PC-3 (cell line): Measurements from ENCODE around the gene PRLR. TPM values are rescaled to one million over a fixed set of nuclear protein-coding genes. Genes with fewer than 3 reads are reported as not detected.

Experiments used
- ATAC-seq: fragments of 200-7000 bp; cut with Tn5 transposase; 2 replicates; pipeline ENCODE4 v1.9.1; 2020; ENCODE audit warnings: mild to moderate bottlenecking, moderate library complexity
- BruUV-seq: library from RNA; stranded (reverse); fragments of 400-500 nt; replicated peaks from 2 replicates; lab custom pipeline; 2021; lab: Mats Ljungman, UMichigan
- CTCF ChIA-PET: fragments of 300-600 bp; sonication (Branson Sonifier 250); formaldehyde crosslinking; loops from one replicate; lab custom pipeline; 2022; ENCODE audit warnings: antibody characterized with exemption; lab: Charles Lee
- POLR2A ChIA-PET: fragments of 300-600 bp; sonication (Branson Sonifier 250); formaldehyde crosslinking; loops from one replicate; lab custom pipeline; 2022; ENCODE audit warnings: antibody characterized with exemption; ENCODE audit not compliant: unreplicated experiment; lab: Charles Lee
- DNase-seq: peaks from one replicate; pipeline ENCODE4 v3.0.0-alpha.2; 2015
- H2AFZ ChIP-seq: fragments of 300-600 bp; sonication (generic); 2 replicates; pipeline ENCODE4 v1.6.0; 2016; ENCODE audit warnings: antibody characterized with exemption, low read length
- H3F3A ChIP-seq: fragments of 300-600 bp; sonication (generic); one replicate; pipeline ENCODE4 v1.6.0; 2017; ENCODE audit warnings: antibody characterized with exemption, low read length, control low read depth, mild to moderate bottlenecking; ENCODE audit not compliant: unreplicated experiment
- H3K27ac ChIP-seq: fragments of 300-600 bp; sonication (generic); 2 replicates; pipeline ENCODE4 v1.5.1; 2016; ENCODE audit warnings: mild to moderate bottlenecking, low read length
- H3K27me3 ChIP-seq: fragments of 300-600 bp; sonication (generic); 2 replicates; pipeline ENCODE4 v1.6.1; 2016; ENCODE audit warnings: low read length, mixed read lengths
- H3K36me3 ChIP-seq: fragments of 300-600 bp; sonication (generic); 2 replicates; pipeline ENCODE4 v1.6.1; 2016; ENCODE audit warnings: low read depth, mixed run types, low read length, mixed read lengths
- H3K4me1 ChIP-seq: fragments of 300-600 bp; sonication (generic); 2 replicates; pipeline ENCODE4 v1.5.1; 2016; ENCODE audit warnings: low read length; ENCODE audit not compliant: insufficient read depth
- H3K4me2 ChIP-seq: fragments of 300-600 bp; sonication (generic); 2 replicates; pipeline ENCODE4 v1.6.0; 2016; ENCODE audit warnings: low read length
- H3K4me3 ChIP-seq: fragments of 300-600 bp; sonication (generic); 2 replicates; pipeline ENCODE4 v1.5.1; 2016; ENCODE audit warnings: mild to moderate bottlenecking, low read length, mixed read lengths
- H3K79me2 ChIP-seq: fragments of 300-600 bp; sonication (generic); 2 replicates; pipeline ENCODE4 v1.6.1; 2017; ENCODE audit warnings: low read length, mixed read lengths
- H3K9ac ChIP-seq: fragments of 300-600 bp; sonication (generic); 2 replicates; pipeline ENCODE4 v1.6.0; 2016; ENCODE audit warnings: mild to moderate bottlenecking, low read length
- H3K9me2 ChIP-seq: fragments of 300-600 bp; sonication (generic); replicated peaks from 2 replicates; pipeline ENCODE4 v1.6.1; 2016; ENCODE audit warnings: mixed run types, low read length, mixed read lengths
- H3K9me3 ChIP-seq: fragments of 300-600 bp; sonication (generic); 2 replicates; pipeline ENCODE4 v1.6.1; 2016; ENCODE audit warnings: low read length, mixed read lengths
- H4K20me1 ChIP-seq: fragments of 300-600 bp; sonication (generic); 2 replicates; pipeline ENCODE4 v1.6.1; 2016; ENCODE audit warnings: low read length, mixed read lengths
- EZH2 ChIP-seq: fragments of 300-600 bp; sonication (generic); IDR thresholded peaks from one replicate; pipeline ENCODE4 v1.6.1; 2017; ENCODE audit warnings: antibody characterized with exemption, mild to moderate bottlenecking, low read length; ENCODE audit not compliant: unreplicated experiment
- EZH2phosphoT487 ChIP-seq: fragments of 300-600 bp; sonication (generic); IDR thresholded peaks from 2 replicates; pipeline ENCODE4 v1.6.1; 2018; ENCODE audit warnings: mild to moderate bottlenecking, antibody characterized with exemption, low read length, borderline replicate concordance
- intact Hi-C: fragments of 100-400 bp; cut with micrococcal nuclease; formaldehyde crosslinking; loops from 2 replicates; pipeline ENCODE4 v1.9.0; 2023
- total RNA-seq: library from RNA; depleted of rRNA; stranded (reverse); fragments of >200 nt; gene quantifications from 2 replicates; pipeline ENCODE4 v1.2.3, GENCODE V29; 2014
- TF ChIP-seq, protein P1 (sequence below): fragments of 300-600 bp; sonication (generic); conservative IDR thresholded peaks from 2 replicates; pipeline ENCODE4 v1.5.1; 2017; ENCODE audit warnings: antibody characterized with exemption, low read depth, mild to moderate bottlenecking, low read length

Gene PRLR
- total RNA-seq, 1 experiment from 2014 or later = 0.29 TPM

DNA sequence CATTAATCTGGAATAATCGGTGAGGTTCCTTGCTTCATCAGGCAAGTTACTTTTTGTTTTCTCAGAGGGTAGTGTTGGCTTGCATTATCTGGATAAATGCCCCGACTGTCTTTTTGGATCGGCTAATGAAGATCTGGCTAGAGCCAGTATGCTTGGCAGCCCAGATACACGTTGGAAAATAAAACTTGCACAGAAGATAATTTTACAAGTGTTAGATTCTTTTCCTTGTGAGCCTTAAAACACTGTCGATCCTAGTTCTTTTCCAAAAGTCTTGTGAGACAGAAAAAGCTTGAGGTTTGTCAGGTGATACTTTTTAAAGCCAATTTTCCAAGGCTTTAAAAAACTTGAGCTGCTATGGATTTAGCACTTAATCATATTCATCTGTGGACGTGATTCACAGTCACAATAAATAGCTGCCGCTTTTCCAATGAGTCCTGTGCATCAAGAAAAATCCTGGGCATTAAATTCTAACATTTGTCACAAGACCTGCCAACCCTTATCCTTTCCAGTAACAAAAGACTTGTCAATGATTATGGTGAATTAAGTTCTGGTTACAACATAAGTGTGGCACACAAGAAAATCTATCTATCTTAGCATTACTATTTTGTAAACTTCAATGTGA, 68.5 kb downstream of the PRLR start:
- Histone ChIP-seq H3K4me2 (no peak overlapping the region), H3K27me3 (peaks cover 35% of the 10 kb centered on the region; the same call in 1 of the 2 replicates), H3K4me3 (no peak overlapping the region), H3K4me1 (no peaks in the 10 kb centered on the region), H3F3A (no peaks in the 10 kb centered on the region), H3K9me2 (no peaks in the 10 kb centered on the region), H3K27ac (no peak overlapping the region), H3K9me3 (no peaks in the 10 kb centered on the region), H4K20me1 (no peaks in the 10 kb centered on the region), H2AFZ (no peak overlapping the region), H3K9ac (no peak overlapping the region), H3K79me2 (no peaks in the 10 kb centered on the region), H3K36me3 (no peaks in the 10 kb centered on the region)
- no TSS peak for BruUV-seq
- DNase-seq = no peak
- ATAC-seq = no peak
- intact Hi-C loops = no loop called here
- CTCF ChIA-PET = no interaction called here
- POLR2A ChIA-PET = no interaction called here
- TF ChIP-seq EZH2 (no peak), EZH2phosphoT487 (no peak)
- TF ChIP-seq, protein P1, sequence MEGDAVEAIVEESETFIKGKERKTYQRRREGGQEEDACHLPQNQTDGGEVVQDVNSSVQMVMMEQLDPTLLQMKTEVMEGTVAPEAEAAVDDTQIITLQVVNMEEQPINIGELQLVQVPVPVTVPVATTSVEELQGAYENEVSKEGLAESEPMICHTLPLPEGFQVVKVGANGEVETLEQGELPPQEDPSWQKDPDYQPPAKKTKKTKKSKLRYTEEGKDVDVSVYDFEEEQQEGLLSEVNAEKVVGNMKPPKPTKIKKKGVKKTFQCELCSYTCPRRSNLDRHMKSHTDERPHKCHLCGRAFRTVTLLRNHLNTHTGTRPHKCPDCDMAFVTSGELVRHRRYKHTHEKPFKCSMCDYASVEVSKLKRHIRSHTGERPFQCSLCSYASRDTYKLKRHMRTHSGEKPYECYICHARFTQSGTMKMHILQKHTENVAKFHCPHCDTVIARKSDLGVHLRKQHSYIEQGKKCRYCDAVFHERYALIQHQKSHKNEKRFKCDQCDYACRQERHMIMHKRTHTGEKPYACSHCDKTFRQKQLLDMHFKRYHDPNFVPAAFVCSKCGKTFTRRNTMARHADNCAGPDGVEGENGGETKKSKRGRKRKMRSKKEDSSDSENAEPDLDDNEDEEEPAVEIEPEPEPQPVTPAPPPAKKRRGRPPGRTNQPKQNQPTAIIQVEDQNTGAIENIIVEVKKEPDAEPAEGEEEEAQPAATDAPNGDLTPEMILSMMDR = no peak

DNA sequence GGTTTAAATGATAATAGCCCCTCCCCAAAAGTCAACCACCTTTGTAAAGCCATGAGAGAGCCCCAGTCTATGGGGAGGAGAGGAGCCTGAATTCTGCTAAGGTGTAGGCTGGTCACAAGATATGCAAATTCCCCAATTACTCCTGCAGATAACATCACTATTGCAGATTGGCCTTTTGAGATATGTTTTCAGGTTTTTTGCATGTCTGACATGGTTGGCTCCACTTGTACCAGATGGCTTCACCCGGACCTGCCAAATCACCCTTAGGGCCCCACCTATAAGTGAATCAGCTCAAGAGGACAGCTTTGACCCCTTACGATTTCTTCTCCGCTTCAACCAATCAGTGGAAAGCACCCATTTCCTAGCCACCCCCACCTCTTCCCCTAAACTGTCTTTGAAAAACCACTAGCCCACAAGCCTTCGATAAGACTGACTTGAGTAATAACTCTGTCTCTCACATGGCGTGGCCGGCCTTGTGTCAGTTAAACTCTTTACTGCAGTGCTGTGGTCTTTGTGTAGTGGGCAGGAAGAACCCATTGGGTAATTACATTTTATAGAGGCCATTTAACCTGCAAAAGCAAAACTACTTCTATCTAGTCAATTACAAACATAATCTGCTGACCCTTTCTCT, 69.7 kb downstream of the PRLR start:
- Histone ChIP-seq H3K4me2 (no peak overlapping the region), H3K9ac (no peak overlapping the region), H3K9me2 (no peaks in the 10 kb centered on the region), H3K79me2 (no peaks in the 10 kb centered on the region), H4K20me1 (no peaks in the 10 kb centered on the region), H3K27ac (no peak overlapping the region), H3K9me3 (no peaks in the 10 kb centered on the region), H3K36me3 (no peaks in the 10 kb centered on the region), H3K4me1 (no peaks in the 10 kb centered on the region), H2AFZ (no peak overlapping the region), H3K27me3 (peaks cover 34% of the 10 kb centered on the region; the same call in 1 of the 2 replicates), H3F3A (no peaks in the 10 kb centered on the region), H3K4me3 (no peak overlapping the region)
- ChIA-PET POLR2A (no interaction called here), CTCF (no interaction called here)
- intact Hi-C loops = no loop called here
- no peak for ATAC-seq
- BruUV-seq = no TSS peak
- TF ChIP-seq, protein P1 = no peak
- TF ChIP-seq EZH2phosphoT487 (no peak), EZH2 (no peak)
- no peak for DNase-seq

DNA sequence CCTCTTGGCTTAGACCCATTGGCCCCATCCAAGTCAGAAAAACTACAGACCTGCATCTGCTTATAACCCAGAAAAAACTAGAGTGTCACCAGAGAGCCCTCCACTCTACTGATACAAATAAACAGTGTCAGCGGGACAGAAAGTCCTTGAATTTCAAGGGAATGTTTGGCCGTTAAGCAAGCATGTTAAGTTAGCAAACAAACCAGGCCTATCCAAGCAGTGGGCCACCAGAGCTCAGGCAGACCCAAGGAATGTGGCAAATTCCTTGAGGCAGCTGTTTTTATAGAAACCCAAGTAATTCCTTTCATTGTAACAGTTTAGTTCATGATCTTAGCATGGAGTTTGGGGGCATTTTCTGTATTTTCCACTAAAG, 70.9 kb downstream of the PRLR start:
- no peaks in the 10 kb centered on the region for H3K36me3 ChIP-seq

More for the DNA sequence above, 70.9 kb downstream of the PRLR start:
- no peak overlapping the region for H3K4me3 ChIP-seq
- H3K9ac ChIP-seq = no peak overlapping the region
- ChIA-PET CTCF (no interaction called here), POLR2A (no interaction called here)
- intact Hi-C loops = no loop called here
- ATAC-seq (no peak), DNase-seq (no peak)
- no peaks in the 10 kb centered on the region for H3K79me2 ChIP-seq
- no peak overlapping the region for H2AFZ ChIP-seq
- H3K27me3 ChIP-seq = peaks cover 23% of the 10 kb centered on the region; the same call in 1 of the 2 replicates
- H3K9me3 ChIP-seq = no peaks in the 10 kb centered on the region
- no peaks in the 10 kb centered on the region for H4K20me1 ChIP-seq
- H3K27ac ChIP-seq = no peak overlapping the region
- no peaks in the 10 kb centered on the region for H3F3A ChIP-seq
- H3K4me1 ChIP-seq = no peaks in the 10 kb centered on the region
- H3K9me2 ChIP-seq = no peaks in the 10 kb centered on the region
- no peak overlapping the region for H3K4me2 ChIP-seq
- no TSS peak for BruUV-seq
- no peak for TF ChIP-seq EZH2phosphoT487
- TF ChIP-seq, protein P1 = no peak
- TF ChIP-seq EZH2 = no peak
